NCI-H1417 treated with DMSO at 0.1 percent for 48 hours (cell line): ENCODE measurements around the gene GABRG3.
A peak's percentile ranks its signal among the peaks of the same experiment; 100 is the strongest.

ENCODE experiments used
- DNase-seq: peaks from one replicate; lab custom pipeline; 2025; lab: John Stamatoyannopoulos, UW

The GABRG3 gene

DNA sequence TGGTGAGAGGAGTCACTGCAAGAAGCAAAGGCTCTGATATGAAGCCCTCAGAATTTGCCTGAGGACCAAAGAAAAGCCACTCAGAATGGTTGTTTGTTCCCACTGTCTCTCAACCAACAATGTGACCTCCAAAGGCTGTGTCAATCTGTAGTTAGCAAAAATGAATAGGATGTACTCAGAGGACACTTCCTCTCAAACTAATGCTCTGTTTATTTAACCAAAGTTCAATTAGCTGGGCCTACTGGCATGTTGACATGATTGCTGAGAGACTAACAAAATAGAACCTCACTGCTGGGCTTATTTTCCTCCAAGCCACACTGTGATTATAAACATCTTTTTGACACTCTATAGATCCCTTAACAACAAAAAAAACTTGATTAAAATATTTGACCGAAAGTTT is 605.6 kb downstream of the GABRG3 start:
- no peak for DNase-seq

DNA sequence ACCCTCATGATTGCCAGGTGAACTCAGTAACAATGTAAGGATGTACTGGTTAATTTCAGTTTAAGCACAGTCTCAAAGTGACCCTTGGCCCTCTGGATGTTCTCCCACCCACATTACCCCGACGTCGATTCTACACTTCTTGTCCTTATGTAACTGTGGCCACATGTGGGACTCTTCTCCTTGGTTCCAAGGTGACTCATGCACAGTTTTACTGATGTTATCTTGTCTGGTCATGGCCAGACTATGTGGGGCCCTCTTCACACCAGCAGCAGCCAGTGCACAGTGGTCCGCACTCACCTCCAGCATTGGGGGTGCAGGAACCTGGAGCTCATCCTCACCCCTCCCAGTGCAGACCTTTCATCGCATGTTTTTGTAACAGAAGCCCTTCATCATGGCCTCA is 608.8 kb downstream of the GABRG3 start:
- DNase-seq, result no peak

DNA sequence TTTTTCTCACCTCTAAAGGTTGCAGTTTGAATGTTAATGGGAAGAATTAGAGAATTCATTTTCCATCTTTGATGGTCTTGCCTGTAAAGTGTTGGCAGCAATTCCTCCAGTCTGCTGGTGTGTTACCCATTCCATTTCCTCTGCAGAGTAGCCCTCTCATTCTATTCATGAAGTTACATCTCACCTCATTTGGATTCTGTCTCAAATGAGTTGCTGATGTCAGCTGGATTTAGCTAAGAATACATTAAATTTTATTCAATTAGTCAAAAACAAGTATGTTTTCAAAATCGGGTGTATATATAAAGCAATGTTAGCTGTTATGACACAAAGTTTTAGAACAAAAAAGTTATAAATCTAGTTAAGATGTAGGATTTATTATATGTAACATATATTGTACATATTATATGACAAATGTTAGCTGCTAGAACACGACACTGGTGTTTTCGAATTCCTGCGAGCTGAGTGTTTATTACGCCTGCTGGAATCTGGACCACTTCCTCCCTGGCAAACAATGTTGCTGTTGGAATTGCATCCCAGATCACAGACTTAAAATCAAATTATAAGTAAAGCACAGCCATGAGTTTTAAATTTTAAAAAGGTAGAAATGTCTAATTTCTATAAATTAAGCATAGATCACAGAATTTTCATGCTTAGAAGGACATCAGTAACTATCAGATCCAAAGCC is 611.9 kb downstream of the GABRG3 start:
- DNase-seq, result no peak

DNA sequence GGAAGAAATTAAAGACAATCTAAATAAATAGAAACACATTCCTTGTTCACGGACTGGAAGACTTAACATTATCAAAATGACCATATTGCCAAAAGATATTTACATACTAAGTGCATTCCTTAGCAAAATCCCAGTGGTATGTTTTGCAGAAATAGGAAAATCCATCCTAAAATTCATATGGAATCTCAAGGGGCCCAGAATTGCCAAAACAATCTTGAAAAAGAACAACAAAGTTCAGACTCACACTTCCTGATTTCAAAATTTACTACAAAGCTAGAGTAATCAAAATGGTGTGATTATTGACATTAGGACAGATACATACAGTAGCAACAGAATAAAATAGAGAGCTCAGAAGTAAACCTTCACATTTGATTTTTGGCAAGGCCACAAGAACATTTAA is 612.7 kb downstream of the GABRG3 start:
- no peak for DNase-seq

DNA sequence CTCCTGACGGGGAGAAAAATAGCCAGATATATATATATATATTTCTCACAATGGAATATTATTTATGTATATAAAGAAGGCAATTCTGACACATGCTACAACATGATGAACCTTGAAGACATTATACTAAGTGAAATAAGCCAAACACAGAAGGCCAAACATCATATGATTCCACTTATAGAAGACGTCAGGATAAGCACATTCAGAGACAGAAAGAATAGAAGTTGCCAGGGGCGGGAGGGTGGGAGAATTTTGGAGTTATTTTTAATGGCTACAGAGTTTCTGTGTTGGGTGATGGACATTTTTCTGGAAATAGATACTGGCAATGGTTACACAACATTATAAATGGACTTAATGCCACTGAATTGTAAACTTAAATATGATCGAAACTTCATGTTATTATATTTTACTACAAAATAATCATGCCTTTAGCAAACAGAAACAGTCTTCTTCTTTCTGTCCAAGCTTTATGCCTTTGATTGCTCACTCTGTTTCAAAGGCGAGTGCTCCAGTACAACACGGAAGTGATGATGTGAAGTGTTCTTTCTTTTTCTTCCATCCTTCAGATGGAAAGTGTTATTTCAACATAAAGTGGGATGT is 614.2 kb downstream of the GABRG3 start:
- no peak for DNase-seq

DNA sequence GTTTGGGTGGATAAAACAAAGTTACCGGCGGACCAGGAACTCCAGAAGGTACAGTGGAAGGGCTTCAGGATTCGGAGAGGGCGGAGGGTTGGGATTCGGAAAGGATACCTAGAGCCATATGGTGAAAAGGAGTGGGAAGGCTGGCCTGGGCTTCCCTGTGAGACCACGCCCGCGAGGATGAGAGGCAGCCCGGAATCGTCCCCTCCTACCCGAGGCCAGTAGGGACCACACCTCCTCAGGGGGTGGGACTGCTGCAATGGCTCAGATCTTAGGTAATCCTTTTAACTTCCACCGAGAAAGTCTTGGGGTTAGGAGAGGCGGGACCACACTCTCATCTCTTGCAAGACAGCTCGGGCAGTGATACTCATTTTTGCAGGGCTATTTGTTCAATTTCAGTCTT is 616.8 kb downstream of the GABRG3 start:
- no peak for DNase-seq

DNA sequence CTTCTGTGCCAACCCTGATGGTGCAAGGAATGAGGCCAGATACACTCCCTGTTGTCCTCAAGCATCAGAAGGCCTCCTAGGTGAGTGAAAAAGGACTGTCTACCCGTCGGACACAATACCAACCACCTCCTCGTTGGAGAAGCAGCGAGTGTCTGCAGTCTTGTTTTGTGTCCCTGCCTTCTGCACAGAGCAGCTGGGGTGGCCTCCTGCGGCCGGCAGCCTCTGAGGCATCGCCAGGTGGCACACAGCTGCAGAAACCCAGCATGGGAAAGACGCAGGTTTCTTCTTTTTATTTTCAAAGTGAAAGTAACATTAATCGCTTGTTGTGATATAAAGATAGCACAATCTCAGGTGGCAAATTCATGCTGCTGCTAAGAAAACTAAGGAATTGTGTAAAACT is 618.3 kb downstream of the GABRG3 start:
- DNase-seq, result peak; percentile 78

DNA sequence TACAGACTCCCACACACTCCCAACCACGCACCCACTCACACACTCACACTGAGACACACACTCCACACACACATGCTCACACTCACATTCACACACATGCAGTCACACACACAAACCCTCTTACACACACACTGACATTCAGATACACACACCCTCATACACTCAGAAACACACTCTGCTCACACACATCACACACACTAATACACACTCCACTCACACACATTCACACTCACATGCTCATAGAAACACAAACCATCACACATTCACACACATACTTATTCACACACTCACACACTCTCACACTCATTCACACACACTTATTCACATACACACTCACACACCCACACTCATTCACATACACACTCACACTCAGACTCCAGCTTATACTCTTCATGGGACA is 618.8 kb downstream of the GABRG3 start:
- no peak for DNase-seq
